GM12873 (cell line): ENCODE data around the gene OR9A2.

Experiments used
- TF ChIP-seq, protein P1 (sequence below): IDR thresholded peaks from 2 replicates; pipeline ENCODE4 v1.5.1; 2012; ENCODE audit warnings: low read depth, mild to moderate bottlenecking, moderate library complexity, low read length, control low read depth; ENCODE audit not compliant: insufficient read depth; ENCODE audit errors: missing control alignments

OR9A2 gene, protein sequence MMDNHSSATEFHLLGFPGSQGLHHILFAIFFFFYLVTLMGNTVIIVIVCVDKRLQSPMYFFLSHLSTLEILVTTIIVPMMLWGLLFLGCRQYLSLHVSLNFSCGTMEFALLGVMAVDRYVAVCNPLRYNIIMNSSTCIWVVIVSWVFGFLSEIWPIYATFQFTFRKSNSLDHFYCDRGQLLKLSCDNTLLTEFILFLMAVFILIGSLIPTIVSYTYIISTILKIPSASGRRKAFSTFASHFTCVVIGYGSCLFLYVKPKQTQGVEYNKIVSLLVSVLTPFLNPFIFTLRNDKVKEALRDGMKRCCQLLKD

DNA sequence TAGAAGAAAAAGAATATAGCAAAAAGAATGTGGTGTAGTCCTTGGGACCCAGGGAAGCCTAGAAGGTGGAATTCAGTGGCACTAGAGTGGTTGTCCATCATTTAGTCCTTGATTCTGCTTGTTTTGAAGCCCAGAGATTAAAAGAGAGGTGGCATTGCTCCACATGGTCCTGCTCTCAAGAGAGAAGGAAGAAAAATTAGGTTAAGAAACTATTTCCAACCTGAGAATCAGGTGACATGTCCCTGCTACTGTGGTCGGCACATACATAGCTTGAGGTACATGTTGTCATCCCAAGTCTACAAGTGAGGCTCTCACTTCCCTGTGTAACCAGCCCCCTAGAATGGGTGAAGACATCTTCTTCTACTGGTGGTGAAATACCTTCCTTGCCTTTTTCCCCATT lies at the start of gene OR9A2:
Gene OR9A2 (minus strand): TSS at position 101 of the 400 bp plus-strand sequence. CDS start 0 bp downstream, at position 101.
- TF ChIP-seq, protein P1, sequence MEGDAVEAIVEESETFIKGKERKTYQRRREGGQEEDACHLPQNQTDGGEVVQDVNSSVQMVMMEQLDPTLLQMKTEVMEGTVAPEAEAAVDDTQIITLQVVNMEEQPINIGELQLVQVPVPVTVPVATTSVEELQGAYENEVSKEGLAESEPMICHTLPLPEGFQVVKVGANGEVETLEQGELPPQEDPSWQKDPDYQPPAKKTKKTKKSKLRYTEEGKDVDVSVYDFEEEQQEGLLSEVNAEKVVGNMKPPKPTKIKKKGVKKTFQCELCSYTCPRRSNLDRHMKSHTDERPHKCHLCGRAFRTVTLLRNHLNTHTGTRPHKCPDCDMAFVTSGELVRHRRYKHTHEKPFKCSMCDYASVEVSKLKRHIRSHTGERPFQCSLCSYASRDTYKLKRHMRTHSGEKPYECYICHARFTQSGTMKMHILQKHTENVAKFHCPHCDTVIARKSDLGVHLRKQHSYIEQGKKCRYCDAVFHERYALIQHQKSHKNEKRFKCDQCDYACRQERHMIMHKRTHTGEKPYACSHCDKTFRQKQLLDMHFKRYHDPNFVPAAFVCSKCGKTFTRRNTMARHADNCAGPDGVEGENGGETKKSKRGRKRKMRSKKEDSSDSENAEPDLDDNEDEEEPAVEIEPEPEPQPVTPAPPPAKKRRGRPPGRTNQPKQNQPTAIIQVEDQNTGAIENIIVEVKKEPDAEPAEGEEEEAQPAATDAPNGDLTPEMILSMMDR, result no peak

DNA sequence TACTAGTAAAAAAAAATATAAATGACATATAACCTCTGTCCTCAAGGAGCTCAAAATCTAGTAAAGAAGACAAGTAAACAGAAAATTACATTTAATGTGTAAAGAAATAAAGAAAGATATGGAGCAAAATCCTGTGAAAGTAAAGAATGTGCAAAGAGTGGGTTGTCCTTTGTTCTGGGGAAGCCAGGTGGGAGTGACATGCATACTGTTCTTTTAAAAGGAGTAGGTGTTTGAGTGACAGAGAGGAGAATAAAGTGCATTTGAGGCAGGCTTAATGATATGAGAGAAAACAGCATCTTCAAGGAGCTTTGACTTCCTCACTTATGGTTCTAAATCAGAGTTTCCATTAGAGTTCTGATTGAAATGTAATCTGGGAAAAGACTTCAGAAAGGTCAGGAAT lies 47.2 kb upstream of the OR9A2 start:
- TF ChIP-seq, protein P1, result no peak

DNA sequence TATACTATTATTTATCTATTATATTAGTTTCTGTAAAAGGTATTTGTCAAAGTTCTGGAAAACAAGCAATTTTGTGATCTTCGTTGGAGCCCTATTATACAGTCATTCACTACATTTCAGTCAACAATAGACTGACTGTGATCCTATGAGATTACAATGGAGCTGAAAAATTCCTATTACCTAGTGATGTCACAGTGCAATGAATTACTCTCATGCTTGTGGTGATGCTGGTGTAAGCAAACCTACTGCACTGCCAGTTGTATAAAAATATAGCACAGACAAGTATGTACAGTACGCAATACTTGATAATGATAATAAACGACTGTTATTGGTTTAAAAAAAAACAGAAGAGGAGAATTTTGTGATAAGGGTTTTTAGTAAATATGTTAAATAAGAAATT lies 46.6 kb upstream of the OR9A2 start:
- TF ChIP-seq, protein P1, result no peak

DNA sequence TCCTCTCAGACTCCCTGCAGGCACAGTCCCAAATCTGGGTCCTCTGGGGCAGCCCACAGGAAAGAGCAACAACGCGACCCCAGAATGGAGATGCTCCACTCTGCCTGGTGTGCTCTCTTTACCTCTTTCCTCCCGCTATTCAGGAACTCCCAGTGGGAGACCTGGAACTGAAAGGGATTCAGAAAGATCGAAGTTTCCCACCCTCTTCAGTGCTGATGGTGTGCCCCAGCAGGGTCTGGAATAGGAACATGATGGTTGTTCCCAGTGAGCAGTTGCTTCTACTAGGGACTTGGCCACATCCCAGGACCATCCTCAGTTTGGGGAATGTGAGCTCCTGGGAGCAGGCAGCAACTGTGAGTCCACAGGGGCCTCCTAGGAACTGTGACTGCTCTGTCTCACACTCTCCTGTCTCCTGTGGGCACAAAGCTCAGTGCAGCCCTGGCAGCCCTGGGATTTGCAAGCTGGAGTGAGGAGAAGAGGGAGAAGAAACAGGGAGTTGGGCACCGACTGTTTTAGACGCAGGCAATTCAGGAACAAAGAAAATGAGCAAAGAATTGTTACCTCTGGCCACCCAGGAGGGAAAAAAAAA lies 43.1 kb upstream of the OR9A2 start:
- TF ChIP-seq, protein P1, result no peak

DNA sequence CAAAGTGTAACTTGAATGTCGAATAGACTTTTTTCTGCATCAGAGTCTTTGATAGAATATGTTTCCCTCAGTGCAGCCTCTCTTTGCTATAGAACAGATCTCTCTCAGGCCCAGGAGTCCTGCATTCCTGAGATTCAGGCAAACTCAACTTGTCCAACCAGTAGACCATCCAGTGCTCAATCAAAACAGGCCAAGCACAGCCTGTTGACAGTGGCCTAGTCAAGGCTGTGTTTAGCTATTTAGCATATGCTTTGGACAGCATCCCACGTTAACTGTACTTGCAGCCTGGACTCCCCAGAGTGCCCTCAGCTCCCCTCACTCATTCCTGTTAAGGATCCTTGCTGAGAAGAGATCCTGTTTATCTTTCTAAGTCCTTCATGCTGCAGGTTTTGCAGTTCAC lies 41.5 kb upstream of the OR9A2 start:
- TF ChIP-seq, protein P1, result no peak

DNA sequence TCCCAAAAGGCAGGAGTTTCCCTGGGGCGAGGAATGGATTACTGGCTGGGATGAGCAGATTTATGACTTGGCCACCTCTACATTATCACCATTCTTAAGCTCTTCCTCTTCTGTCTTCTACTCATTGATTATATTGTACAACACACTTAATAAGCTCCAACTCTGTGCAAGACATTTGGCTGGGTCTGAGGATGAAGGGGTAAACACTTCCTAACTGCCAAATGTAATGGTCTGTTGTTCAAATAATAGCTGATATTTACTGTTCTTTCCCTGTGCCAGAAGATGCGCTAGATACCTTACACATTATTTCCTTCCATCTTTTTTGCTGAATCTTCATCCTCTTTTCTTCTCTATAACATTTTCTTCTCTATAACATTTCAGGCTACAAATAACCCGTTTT lies 36.8 kb upstream of the OR9A2 start:
- TF ChIP-seq, protein P1, result no peak

DNA sequence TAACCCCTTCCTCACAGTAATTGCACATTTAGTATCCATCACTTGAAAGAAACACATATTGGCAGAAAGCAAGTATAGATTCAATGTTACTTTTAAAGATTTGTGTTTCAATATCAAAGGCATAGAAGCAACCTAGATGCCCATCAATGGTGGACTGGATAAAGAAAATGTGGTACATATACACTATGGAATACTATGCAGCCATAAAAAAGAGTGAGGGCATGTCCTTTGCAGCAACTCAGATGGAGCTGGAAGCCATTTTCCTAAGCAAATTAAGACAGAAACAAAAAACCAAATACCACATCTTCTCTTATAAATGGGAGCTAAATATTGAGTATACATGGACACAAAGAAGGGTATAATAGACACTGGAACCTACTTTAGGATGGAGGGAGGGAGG lies 28.8 kb upstream of the OR9A2 start:
- TF ChIP-seq, protein P1, result no peak
